ENCODE results near the gene GUCD1.
"Not testable (repeated sequence)": the region's sequence is repeated elsewhere in the genome, so short reads cannot be mapped to it uniquely, and the experiment has no call there.

The GUCD1 gene

DNA sequence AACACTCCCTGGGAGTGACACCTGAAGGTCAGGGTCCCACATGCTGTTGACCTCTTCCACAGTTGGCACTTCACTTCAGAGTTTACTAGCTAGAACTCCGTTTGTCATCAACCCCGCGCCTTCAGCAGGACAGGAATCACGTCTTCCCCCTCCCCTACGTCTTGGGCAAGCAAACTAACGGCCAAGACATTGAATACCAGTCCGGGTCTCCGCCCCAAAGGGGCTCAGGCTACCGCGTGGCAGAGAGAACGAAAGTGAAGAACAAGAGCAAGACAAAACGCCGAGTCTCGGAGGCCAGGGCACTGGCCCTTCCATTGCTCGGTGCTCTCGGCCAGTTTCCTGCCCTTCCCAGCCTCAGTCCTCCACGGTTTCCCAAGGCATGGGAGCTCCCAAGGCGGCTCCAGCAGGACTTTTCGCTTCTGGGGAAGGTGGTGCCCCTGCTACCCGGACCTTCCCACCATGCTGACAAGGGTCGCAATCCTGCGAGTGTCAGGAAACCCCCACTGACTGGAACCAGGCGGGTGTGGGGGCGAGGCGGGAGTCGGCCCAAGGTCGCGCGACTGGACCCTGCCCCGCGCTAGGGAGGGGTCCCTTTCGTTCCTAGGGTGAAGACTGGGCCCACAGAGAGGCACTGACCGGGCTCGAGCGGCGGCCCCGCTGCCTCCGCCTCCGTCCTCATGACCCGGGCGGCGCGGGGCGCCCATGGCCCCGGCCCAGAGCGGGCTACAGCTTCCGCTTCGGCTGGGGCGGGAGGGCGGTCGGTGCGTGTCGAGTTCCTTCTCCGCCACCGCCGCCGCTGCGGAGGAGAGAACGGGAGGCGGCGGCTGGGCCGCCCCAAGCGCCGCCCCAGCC, at the start of gene GUCD1:
Gene GUCD1 (minus strand): TSS at position 826 of the 852 bp plus-strand sequence. CDS start 147 bp downstream, at position 679.
- peak; percentile 62 for DNase-seq

DNA sequence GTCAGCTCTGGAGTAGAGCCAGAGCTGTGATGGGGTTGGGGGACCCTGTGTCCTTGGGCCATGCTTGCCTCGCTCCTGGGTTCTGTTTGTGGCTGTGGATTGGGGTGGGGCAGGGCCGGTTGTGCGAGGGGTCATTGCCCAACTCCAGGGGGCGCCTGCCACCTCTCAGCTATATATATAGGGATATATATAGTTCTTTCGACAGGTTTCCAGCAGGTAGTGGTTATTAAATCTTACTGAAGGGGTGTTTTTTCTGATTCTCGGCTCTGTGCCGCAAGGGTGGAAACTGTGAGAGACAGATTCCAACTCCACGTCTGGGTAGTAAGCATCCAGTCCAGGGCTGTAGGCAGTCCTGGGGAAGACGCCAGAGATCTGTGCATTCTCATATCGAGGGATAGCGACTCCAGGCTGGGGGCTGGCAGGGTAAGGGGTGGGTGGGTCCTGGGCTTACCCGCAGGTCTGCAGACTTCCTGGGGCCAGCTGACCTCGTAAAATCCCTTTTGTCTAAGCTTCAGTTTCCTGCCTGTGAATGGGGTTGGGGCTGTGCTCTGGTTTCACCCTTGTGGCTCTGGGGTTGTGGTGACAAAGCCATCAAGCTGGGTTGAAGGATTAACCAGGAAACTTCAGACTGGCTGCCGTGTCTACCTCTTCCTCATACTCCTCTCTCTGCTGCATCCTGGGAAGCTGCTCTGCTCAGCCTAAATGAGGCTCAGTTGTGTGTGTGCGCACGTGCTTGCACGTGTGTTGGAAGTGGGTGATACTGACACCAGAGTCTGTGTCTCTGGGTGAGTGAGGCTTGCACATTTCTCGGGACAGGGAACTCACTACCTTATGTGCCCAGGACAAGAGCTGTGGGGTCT, 49.1 kb upstream of the GUCD1 start:
- peak; percentile 57 for DNase-seq

DNA sequence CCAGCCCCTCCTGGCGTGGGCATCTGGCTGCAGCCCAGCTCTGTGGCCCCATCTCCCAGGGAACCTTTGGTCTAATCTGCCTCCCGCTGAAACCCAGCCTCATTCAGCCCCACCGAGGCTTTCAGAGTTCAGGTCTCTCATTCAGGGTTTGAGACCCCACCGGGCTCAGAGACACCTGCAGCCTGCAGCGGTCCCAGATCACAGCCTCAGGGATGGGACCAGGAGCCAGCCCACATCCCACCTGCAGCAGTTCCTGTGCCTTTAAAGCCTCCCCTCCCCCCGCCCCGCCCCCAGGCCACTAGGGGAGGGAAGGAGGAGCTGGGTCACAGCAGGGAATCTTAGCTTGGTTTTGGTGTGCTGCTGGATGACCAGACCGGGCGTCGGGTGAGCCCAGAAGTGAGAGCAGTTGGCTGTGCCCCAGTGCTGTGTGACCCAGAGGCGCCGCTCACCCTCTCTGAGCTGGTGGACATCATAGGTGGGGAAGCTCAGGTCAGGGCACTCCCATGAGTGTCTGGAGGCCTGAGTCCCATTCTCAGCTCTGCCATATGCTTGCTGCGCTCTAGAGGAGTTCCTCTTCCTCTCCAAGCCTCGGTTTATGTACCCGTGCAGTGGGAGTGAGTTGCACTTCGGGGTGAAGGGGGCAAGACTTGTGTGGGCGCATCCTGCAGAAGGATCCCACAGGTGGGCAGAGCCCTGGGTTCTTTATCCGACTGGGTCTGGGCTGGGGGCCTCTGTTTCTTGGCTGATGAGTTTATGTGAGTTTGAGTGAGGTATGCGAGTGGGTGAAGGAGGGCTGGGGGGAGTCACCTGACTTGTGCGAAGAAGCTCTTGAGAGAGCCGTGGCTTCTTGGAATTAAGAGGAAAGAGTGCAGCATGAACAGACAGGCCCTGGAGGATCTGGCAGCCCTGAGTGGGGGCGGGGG, 48.2 kb upstream of the GUCD1 start, which contains the start of gene GGT1:
Gene GGT1 (plus strand): TSS at position 347 of the 923 bp plus-strand sequence. CDS start 7,889 bp downstream, outside the sequence.
- peak; percentile 60 for DNase-seq

DNA sequence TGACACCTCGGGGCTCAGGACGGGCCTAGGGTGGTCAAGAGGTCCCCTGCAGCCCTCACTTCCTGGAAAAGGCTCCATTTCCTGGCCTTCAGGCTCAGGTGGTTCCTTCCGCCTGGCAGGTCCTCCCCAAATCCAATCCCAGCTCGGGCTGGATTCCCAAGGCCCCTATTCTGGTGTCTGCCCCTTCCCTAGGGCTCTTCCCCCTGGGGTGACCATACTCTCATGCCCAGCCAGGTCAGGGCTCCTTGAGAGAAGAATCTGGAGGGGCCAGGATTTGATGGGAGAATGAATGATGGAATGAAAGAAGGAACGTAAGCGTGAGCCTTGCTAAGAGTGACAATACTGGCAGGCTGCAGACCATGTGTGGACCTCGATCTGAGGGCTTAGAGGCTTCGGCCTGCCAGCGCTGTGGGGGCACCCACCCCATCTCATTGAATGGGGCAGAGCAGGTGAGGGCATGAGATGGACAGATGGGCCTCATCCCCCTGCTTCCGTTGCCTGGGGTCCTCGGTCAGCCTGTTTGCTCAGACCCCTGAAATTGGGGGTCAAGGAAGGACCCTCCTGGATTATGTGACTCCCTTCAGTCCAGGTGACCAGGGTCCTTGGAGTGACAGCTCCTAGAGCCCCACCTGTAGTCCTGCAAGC, 47.3 kb upstream of the GUCD1 start:
- not testable (repeated sequence) for DNase-seq

DNA sequence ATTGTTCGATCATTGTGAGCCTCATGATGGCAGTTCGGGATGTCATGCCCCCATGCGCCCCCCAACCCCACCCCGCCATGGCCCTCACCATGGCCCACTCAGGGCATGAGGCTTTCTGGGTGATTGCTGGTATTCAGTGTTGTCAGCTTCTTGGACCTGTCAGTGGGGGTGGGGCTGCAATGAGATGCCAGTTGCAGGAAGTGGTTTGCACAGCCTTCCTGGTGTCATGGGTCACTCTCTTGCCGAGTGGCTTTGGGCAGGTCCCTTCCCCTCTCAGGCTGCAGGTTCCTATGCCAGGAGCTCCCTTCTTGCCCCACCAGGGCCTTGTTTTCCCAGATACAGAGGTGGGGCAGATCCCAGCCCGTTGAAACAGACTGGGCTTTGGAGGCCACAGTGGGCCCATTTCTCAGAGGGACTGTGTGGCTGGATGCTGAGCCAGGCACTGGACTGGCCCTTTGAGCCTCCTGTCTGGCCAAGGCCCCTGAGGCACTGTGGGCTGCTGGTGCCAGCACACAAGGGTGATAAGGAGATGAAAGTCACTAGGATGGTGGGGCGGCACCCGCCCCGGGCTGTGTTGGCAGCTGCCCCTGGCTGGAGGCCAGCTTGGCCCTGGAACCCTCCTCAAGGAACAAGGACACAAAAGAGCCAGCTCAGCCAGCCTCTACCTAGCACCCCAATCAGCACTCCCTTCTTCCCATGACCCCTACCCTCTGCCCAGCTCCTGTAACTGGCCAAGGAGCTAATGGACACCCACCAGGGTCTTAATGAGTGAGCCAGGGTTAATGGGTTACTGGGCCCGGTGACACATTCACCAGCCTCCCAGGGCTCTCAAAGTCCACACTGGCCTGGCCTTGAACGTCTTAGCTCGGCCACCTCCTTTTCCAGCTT, 46.5 kb upstream of the GUCD1 start:
- DNase-seq: peak; percentile 66

DNA sequence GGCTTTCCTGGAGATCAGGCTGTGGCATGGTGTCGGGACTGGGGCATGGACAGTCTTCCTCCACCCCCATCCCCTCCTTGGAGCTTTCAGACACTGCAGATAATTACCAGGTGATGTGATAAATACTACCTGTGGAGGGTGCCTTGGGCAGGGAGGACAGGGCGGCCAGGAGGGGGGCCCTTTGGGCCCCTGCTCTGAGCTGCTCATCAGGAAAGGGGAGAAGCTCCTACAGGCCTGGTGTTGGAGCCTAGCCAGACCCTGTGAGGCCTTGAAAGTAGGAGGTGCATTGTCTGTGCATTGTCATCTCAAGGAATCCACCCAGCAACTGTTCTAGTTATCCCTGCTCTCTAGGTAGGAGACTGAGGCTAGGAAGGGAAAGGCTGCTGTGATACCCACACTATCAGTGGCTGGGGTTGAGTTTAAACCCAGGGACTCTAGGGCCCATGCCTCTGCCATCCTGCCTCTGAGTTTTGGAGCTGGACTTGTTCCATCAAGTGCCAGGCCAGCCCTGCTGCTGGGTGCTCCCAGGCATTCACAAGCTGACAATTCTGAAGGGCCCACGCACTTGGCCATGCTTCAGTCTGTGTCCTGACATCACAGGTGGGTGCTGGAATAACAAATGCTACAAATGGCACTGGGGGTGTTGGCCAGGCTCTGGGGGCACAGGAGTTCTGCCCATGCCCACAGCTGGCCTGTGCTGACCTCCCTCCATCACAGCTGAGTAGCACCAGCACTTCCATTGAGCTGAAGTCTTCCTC, 45.2 kb upstream of the GUCD1 start:
- DNase-seq: peak; percentile 48

DNA sequence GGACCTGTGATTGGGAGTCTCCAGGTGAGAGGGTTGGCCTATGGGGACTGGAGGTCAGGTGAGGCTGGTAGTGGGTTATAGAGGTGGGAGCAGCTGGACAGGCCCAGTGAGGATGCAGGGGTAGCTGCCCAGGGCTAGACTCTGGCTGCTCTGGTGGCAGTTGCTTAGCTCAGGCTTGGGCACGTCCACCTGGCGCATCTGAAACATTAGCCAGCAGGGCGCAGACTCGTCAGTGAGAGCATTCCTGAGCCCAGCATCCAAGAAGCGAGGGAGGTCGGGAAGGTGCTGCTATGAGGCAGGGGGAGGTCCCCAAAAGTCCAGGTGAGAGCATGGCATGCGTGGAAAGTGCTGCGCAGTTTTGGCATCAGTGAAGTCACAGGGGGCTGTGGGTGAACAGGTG, 44.6 kb upstream of the GUCD1 start:
- DNase-seq: no peak

DNA sequence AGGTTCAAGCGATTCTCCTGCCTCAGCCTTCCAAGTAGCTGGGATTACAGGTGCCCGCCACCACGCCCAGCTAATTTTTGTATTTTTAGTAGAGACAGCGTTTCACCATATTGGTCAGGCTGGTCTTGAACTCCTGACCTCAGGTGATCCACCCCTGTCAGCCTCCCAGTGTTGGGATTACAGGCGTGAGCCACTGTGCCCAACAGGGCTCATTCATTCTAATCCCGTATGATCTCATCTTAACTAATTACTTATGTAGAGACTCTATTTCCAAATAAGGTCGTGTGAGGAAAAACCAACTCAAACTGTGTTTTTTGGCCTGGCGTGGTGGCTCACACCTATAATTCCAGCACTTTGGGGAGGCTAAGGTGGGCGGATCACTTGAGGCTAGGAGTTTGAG, 42.1 kb upstream of the GUCD1 start:
- DNase-seq: not testable (repeated sequence)

DNA sequence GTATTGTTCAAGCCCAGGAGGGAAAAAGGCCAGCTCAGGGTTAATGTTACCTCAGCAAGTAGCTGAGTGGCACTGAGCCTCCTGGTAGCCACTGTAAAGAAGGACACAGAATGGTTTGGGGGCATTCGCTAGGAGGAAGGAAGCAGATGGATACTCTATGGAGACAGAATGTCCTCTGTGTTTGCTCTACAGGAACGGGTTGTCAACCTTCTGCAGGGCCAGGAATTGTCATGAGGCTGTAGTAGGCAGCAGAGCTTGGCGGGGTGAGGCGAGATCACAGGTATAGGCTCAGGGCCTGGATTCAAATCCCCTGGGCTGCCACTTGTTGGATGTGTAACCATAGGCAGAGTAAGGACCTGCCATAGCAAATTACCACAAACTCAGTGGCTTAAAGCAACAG, 40.9 kb upstream of the GUCD1 start:
- no peak for DNase-seq

DNA sequence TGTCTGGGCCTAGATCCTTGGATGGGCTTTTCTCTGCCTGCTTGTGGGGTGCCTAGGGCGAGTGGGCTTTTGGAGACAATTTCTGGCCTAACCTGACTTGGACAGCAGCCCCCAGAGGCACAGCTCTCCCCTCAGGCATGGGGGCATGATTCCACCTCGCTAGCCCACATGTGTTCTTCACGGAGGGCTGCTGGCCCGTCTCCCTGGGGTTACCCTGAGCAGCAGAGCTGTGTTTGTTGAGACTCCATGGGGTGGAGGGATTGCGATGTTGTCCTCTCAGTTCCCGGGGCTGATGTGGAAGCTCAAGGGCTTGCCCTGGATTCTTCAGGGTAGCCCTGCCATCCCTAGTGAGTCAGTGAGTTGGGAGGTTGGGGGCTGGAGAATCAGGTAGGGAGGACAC, 40.3 kb upstream of the GUCD1 start:
- DNase-seq: no peak

DNA sequence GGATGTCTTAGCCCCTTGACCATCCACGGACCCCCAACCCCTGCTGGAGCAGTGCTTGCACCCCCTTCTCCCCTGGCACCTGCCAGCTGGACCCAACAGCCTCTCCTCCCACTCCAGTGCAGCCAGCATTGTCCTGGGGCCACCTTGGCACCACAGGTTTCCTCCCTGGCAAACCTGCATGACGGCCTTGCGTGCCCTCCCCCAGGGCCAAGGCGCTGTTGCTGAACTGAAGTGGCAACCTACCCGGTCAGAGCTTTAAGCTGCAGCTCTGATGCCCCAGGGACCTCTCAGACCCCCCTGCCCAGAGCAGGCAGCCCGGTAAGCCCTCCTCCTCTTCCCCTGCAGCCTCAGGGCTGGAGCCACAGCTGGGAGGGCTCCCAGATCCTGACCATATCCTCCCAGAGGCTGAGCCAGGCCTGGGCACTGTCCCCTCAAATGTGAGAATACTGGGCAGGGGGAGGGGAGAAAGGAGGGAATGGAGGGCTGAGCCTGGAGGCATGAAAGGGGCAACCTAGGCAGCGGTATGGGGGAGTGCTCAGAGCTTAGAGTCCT, 39.7 kb upstream of the GUCD1 start:
- DNase-seq: no peak

DNA sequence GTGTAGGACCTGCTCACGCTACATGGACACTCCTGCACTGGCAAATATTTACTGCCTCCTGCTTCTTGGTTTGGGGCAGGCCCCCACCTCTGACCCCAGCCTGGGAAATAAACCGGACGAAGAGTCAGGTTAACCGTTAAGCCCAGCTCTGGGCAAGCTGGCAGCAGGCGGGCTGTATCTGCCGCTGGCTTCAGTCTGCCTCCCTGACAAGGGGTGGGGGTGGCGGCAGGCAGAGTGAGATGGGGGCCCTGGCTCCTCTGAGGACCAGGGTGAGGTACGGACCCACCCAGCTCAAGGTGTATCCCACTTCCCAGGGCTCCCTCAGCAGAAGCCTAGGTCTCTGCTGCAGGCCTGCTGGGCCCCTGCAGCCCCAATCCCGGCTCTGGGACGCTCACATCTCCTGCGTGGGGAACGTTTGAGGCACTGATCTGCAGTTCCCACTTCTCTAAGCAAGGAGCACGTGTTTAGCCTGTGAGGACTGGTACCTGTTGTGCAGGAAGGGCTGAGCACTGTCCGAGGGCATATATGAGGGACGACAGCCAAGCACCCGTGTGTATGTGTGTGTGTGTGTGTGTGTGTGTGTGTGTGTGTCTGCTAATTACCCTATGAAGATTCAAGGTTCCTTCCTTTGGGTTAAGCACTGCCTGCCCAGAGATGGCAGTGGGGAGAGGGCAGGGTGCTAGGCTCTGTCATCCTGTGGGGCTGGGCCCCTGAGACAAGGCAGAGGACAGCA, 39.1 kb upstream of the GUCD1 start:
- DNase-seq: no peak

DNA sequence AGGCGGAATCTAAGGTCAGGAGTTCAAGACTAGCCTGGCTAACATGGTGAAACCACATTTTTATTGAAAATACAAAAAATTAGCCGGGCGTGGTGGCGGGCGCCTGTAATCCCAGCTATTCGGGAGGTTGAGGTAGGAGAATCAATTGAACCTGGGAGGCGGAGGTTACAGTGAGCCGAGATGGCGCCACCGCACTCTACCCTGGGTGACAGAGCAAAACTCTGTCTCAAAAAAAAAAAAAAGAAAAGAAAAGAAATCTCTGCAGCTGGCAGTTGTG, 38.6 kb upstream of the GUCD1 start:
- DNase-seq: not testable (repeated sequence)

DNA sequence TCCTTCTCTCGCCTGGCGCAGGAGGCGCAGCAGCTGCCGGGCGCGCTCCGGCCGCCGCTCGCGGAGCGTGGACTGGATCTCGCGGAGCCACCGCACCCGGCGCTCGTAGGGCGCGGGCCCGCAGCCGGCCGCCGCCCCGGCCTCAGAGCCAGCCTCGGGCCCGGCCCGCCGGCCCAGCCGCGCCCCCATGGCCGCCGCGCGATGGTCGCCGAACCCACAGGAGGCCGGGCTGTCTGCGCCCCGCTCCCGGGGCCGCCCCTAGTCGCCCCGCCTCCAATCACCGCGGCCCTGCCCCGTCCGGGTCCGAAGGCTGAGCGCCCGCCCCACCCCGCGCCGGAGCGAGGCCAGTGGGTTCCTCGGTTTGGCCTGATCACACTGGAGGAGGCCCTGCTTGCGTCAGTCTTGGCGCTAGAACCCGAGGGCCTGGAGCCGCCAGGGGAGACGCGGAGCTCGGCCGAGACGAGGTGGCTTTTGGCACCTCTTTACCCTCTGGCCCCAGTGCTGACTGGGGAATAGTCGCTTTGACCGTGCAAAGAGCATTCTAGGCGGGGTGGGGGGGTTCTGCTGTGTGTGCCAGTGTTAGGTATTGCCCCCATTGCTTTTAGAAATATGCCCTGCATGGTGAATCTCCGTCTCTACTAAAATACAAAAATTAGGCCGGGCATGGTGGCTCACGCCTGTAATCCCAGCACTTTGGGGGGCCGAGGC, 38.1 kb upstream of the GUCD1 start, which contains the start of gene LRRC75B:
Gene LRRC75B (minus strand): TSS at position 223 of the 708 bp plus-strand sequence. CDS start 34 bp downstream, at position 189.
- DNase-seq: peak; percentile 75

DNA sequence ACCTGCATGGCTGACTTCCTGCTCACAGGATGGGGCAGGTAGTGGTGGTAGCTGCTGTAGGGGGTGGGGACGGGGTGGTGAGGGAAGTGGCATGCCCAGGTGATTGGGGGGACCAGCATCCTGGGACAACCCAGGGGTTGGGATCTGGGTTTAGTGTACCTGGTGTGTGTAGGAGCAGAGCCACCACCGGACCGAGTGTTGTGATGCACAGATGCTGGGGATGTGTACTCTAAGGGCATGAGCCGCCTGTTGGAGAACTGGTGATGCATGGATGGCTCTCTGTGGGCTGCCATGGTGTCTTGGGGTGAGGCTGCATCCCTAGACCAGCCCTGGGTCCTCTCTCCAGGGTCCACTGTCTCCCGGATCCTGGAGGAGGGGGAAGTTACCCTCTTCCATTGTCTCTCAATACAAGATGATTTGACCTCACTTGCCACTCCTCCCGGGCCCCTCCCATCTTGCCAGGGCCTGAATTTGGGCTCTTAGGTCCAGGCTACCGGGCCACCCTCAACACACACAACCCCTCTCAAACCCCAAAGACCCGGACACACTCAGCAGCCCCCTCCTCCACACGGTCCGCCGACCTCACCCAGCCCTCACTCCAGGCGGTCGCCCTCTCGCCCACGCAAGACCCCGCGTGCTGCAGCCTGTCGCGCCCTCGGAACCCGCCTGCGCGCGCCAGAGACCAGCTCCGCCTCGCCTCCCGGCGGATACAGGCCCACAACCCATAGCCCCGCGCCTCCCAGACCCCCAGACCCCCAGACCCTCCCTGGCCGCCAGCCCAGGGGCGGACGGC, 37.3 kb upstream of the GUCD1 start:
- DNase-seq: peak; percentile 43

DNA sequence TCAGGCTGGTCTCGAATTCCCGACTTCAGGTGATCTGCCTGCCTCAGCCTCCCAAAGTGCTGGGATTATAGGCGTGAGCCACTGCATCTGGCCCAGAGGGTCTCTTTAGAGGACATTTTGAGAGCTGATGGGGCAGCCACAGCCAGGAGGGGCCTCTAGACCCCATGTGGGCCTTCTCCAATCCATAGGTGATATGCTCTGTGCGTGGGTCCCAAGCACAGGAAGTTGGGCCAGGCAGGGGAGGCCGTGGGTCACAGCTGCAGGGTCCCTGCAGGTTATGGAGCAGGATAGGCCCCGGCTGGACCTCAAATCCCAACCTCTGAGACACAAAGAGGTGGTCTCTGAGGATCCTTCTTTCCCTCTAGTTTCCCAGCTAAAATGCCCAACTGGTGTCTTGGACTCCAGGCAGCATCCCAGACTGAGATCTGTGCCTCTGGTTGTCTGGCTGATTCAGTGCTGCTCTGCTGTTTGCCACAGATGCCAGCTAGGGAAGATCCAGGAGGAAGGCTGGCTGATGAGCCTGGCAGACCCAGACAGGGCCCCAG, 36.4 kb upstream of the GUCD1 start:
- DNase-seq: no peak

DNA sequence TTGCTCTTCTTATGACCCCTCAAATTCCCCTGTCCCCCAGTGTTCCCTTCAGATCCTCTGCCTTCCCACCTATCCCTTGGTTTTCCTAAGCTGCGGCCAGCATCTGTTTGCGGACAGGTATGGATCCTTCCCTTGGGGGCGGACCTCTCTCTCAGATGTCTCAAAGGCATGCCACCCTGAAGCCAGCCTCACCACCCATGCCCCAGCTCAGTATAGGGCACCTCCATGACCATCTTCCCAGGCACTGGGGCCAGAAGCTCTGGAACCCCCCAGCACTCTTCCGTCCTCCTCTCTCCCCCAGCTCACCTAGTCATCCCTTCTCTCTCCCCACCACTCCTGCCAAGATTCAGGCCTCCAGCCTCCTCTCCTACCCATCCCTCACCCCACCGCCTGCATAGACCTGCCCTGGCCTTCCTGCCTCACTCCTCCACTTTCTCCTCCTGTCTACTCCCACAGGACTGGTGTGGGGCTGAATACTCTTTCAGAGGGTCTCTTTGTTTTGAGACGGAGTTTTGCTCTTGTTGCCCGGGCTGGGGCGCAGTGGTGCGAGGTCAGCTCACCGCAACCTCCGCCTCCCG, 35.7 kb upstream of the GUCD1 start:
- DNase-seq: no peak

Measured in NCI-H69 (cell line).